Activated T-cell treated with anti-CD3 and anti-CD28 coated beads, Interleukin-2, amount 50 U/mL, for 24 hours (primary cell): Measurements from ENCODE around the gene NDE1.
A peak's percentile ranks its signal among the peaks of the same experiment; 100 is the strongest.
"Not testable (repeated sequence)": the region's sequence is repeated elsewhere in the genome, so short reads cannot be mapped to it uniquely, and the experiment has no call there.

Experiments
- DNase-seq: peaks from one replicate; pipeline ENCODE4 v3.0.0-alpha.2; 2020
- H3K27ac Mint-ChIP-seq: 2 replicates; pipeline ENCODE4 v1.8.0; 2020; ENCODE audit warnings: mild to moderate bottlenecking, mixed read lengths
- H3K27me3 Mint-ChIP-seq: 2 replicates; pipeline ENCODE4 v1.8.0; 2020; ENCODE audit warnings: mixed read lengths
- H3K36me3 Mint-ChIP-seq: 2 replicates; pipeline ENCODE4 v1.8.0; 2020; ENCODE audit warnings: low read depth, mixed read lengths
- H3K4me1 Mint-ChIP-seq: 2 replicates; pipeline ENCODE4 v1.8.0; 2020; ENCODE audit warnings: low read depth, mixed read lengths
- H3K4me3 Mint-ChIP-seq: 2 replicates; pipeline ENCODE4 v1.8.0; 2020; ENCODE audit warnings: mild to moderate bottlenecking, moderate library complexity, mixed read lengths
- H3K9me3 Mint-ChIP-seq: 2 replicates; pipeline ENCODE4 v1.8.0; 2020; ENCODE audit warnings: mixed read lengths

Gene NDE1

GRCh38 chr16:15714393-15715172, 64.5 kb downstream of the NDE1 start:
- Mint-ChIP-seq H3K36me3 (peaks cover 62% of the 10 kb centered on the region), H3K4me1 (peaks cover 4% of the 10 kb centered on the region), H3K4me3 (no peak overlapping the region), H3K27ac (peak overlapping the region; percentile 63), H3K27me3 (no peaks in the 10 kb centered on the region), H3K9me3 (no peaks in the 10 kb centered on the region)
- no peak for DNase-seq

GRCh38 chr16:15715221-15715620, 65.2 kb downstream of the NDE1 start:
- no peak for DNase-seq
- H3K36me3 Mint-ChIP-seq, result peaks cover 63% of the 10 kb centered on the region
- no peaks in the 10 kb centered on the region for H3K9me3 Mint-ChIP-seq
- no peak overlapping the region for H3K27ac Mint-ChIP-seq
- H3K4me1 Mint-ChIP-seq, result peaks cover 4% of the 10 kb centered on the region
- no peaks in the 10 kb centered on the region for H3K27me3 Mint-ChIP-seq
- no peak overlapping the region for H3K4me3 Mint-ChIP-seq

GRCh38 chr16:15716694-15717447, 66.8 kb downstream of the NDE1 start:
- Mint-ChIP-seq H3K27ac (no peak overlapping the region), H3K9me3 (no peaks in the 10 kb centered on the region), H3K4me3 (no peak overlapping the region), H3K36me3 (peaks cover 73% of the 10 kb centered on the region), H3K27me3 (no peaks in the 10 kb centered on the region), H3K4me1 (peaks cover 4% of the 10 kb centered on the region)
- DNase-seq, result no peak

- Mint-ChIP-seq H3K4me3 (no peak overlapping the region), H3K36me3 (peaks cover 82% of the 10 kb centered on the region), H3K9me3 (no peaks in the 10 kb centered on the region), H3K27me3 (no peaks in the 10 kb centered on the region), H3K27ac (no peak overlapping the region), H3K4me1 (no peaks in the 10 kb centered on the region)
- DNase-seq, result no peak
These were observed 71.0 kb downstream of the NDE1 start for GRCh38 chr16:15721018-15721417.

- H3K36me3 Mint-ChIP-seq, result peaks cover 74% of the 10 kb centered on the region
These were observed 73.8 kb downstream of the NDE1 start for GRCh38 chr16:15723808-15724207.

GRCh38 chr16:15725641-15726240, 75.7 kb downstream of the NDE1 start:
- Mint-ChIP-seq H3K27ac (peak overlapping the region; percentile 11), H3K9me3 (no peaks in the 10 kb centered on the region), H3K36me3 (peaks cover 59% of the 10 kb centered on the region), H3K4me1 (no peaks in the 10 kb centered on the region), H3K27me3 (no peaks in the 10 kb centered on the region), H3K4me3 (no peak overlapping the region)
- DNase-seq, result no peak

More at GRCh38 chr16:15723808-15724207, 73.8 kb downstream of the NDE1 start:
- Mint-ChIP-seq H3K9me3 (no peaks in the 10 kb centered on the region), H3K4me1 (no peaks in the 10 kb centered on the region), H3K4me3 (no peak overlapping the region), H3K27me3 (no peaks in the 10 kb centered on the region), H3K27ac (peak overlapping the region; percentile 26)
- DNase-seq, result no peak

- H3K9me3 Mint-ChIP-seq, result no peaks in the 10 kb centered on the region
- H3K4me3 Mint-ChIP-seq, result no peak overlapping the region
- H3K27me3 Mint-ChIP-seq, result no peaks in the 10 kb centered on the region
- peaks cover 49% of the 10 kb centered on the region for H3K36me3 Mint-ChIP-seq
- DNase-seq, result no peak
- no peaks in the 10 kb centered on the region for H3K4me1 Mint-ChIP-seq
- H3K27ac Mint-ChIP-seq, result peak overlapping the region; percentile 23
These were observed 76.7 kb downstream of the NDE1 start for GRCh38 chr16:15726715-15727114.

- not testable (repeated sequence) for H3K4me1 Mint-ChIP-seq, H3K4me3 Mint-ChIP-seq, H3K27me3 Mint-ChIP-seq, DNase-seq, H3K9me3 Mint-ChIP-seq
- Mint-ChIP-seq H3K36me3 (peaks cover 40% of the 10 kb centered on the region), H3K27ac (peak overlapping the region; percentile 22)
These were observed 77.7 kb downstream of the NDE1 start for GRCh38 chr16:15727697-15728096.

- Mint-ChIP-seq H3K36me3 (peaks cover 35% of the 10 kb centered on the region), H3K4me3 (no peak overlapping the region), H3K27ac (no peak overlapping the region), H3K9me3 (no peaks in the 10 kb centered on the region), H3K27me3 (no peaks in the 10 kb centered on the region), H3K4me1 (no peaks in the 10 kb centered on the region)
- DNase-seq, result no peak
These were observed 79.1 kb downstream of the NDE1 start for GRCh38 chr16:15729152-15729551.

- H3K4me3 Mint-ChIP-seq, result no peak overlapping the region
- H3K27me3 Mint-ChIP-seq, result no peaks in the 10 kb centered on the region
- H3K9me3 Mint-ChIP-seq, result no peaks in the 10 kb centered on the region
- no peaks in the 10 kb centered on the region for H3K4me1 Mint-ChIP-seq
- peaks cover 12% of the 10 kb centered on the region for H3K36me3 Mint-ChIP-seq
- DNase-seq, result no peak
- H3K27ac Mint-ChIP-seq, result peak overlapping the region; percentile 3
These were observed 82.4 kb downstream of the NDE1 start for GRCh38 chr16:15732416-15732815.

- H3K36me3 Mint-ChIP-seq, result peaks cover 10% of the 10 kb centered on the region
- no peaks in the 10 kb centered on the region for H3K4me1 Mint-ChIP-seq
- H3K27ac Mint-ChIP-seq, result peak overlapping the region; percentile 32
- DNase-seq, result no peak
- H3K4me3 Mint-ChIP-seq, result no peak overlapping the region
- H3K9me3 Mint-ChIP-seq, result no peaks in the 10 kb centered on the region
- no peaks in the 10 kb centered on the region for H3K27me3 Mint-ChIP-seq
These were observed 85.6 kb downstream of the NDE1 start for GRCh38 chr16:15735610-15736009.

- H3K4me3 Mint-ChIP-seq, result no peak overlapping the region
- DNase-seq, result no peak
- H3K9me3 Mint-ChIP-seq, result peaks cover 2% of the 10 kb centered on the region
- no peak overlapping the region for H3K27ac Mint-ChIP-seq
- H3K27me3 Mint-ChIP-seq, result no peaks in the 10 kb centered on the region
- H3K36me3 Mint-ChIP-seq, result peaks cover 19% of the 10 kb centered on the region
- H3K4me1 Mint-ChIP-seq, result no peaks in the 10 kb centered on the region
These were observed 86.5 kb downstream of the NDE1 start for GRCh38 chr16:15736529-15736928.

GRCh38 chr16:15737140-15737644, 87.1 kb downstream of the NDE1 start:
- Mint-ChIP-seq H3K27ac (no peak overlapping the region), H3K27me3 (no peaks in the 10 kb centered on the region), H3K4me3 (no peak overlapping the region), H3K4me1 (no peaks in the 10 kb centered on the region), H3K36me3 (peaks cover 25% of the 10 kb centered on the region), H3K9me3 (peaks cover 4% of the 10 kb centered on the region)
- DNase-seq, result no peak

GRCh38 chr16:15739464-15739863, 89.4 kb downstream of the NDE1 start:
- H3K36me3 Mint-ChIP-seq, result peaks cover 23% of the 10 kb centered on the region
- peaks cover 4% of the 10 kb centered on the region for H3K9me3 Mint-ChIP-seq
- no peak overlapping the region for H3K4me3 Mint-ChIP-seq
- no peak overlapping the region for H3K27ac Mint-ChIP-seq
- H3K27me3 Mint-ChIP-seq, result no peaks in the 10 kb centered on the region
- H3K4me1 Mint-ChIP-seq, result no peaks in the 10 kb centered on the region
- DNase-seq, result no peak

GRCh38 chr16:15739950-15740349, 89.9 kb downstream of the NDE1 start:
- no peaks in the 10 kb centered on the region for H3K4me1 Mint-ChIP-seq
- DNase-seq, result no peak
- no peak overlapping the region for H3K4me3 Mint-ChIP-seq
- H3K9me3 Mint-ChIP-seq, result peaks cover 4% of the 10 kb centered on the region
- no peak overlapping the region for H3K27ac Mint-ChIP-seq
- peaks cover 23% of the 10 kb centered on the region for H3K36me3 Mint-ChIP-seq
- H3K27me3 Mint-ChIP-seq, result no peaks in the 10 kb centered on the region
